Measurements from ENCODE around the gene GC.

GRCh38 chr4:71775449-71775848 is 8.4 kb downstream of the GC start:
- TF ChIP-seq SP1 (IDR thresholded peaks at IDR 0.05; ENCODE audit: low read depth): no peak
- TF ChIP-seq CTCF (IDR thresholded peaks at IDR 0.05 in 2 of 3, conservative IDR thresholded peaks at IDR 0.05 in 1 of 3; ENCODE audit: borderline replicate concordance in 1 of 3, insufficient read depth in 1 of 3, low read depth in 2 of 3, low read length in 2 of 3): no peak
- TF ChIP-seq TCF7L2 (IDR thresholded peaks at IDR 0.05; ENCODE audit: borderline replicate concordance, extremely low read depth, insufficient read depth, insufficient read length): no peak
- no peak for TF ChIP-seq POLR2AphosphoS5 (IDR thresholded peaks at IDR 0.05; ENCODE audit: low read depth, low read length)
- no peak for TF ChIP-seq REST (IDR thresholded peaks at IDR 0.05; ENCODE audit: low read depth)
- no peak for TF ChIP-seq JUND (IDR thresholded peaks at IDR 0.05)
- TF ChIP-seq MAX (IDR thresholded peaks at IDR 0.05): no peak
- TF ChIP-seq SRF (IDR thresholded peaks at IDR 0.05; ENCODE audit: low read depth): no peak
